Muscle layer of duodenum (tissue), 2 donors: Measurements from ENCODE around the gene GPSM3.

Source experiments
- H3K27ac ChIP-seq: one replicate; pipeline ENCODE4 v1.7.0; 2013; ENCODE audit warnings: mild to moderate bottlenecking, low read length
- H3K27me3 ChIP-seq: one replicate; pipeline ENCODE4 v1.7.0; 2013; ENCODE audit warnings: low read depth, mild to moderate bottlenecking, control low read depth, low read length
- H3K36me3 ChIP-seq, 2 donors: one replicate each; pipeline ENCODE4 v1.7.0; 2013; ENCODE audit warnings: low read length in 2 of 2, control low read depth in 1 of 2, mild to moderate bottlenecking in 1 of 2; ENCODE audit not compliant: insufficient read depth in 2 of 2, control insufficient read depth in 1 of 2
- H3K4me1 ChIP-seq, 2 donors: one replicate each; pipeline ENCODE4 v1.7.0; 2013; ENCODE audit warnings: low read length in 2 of 2, mild to moderate bottlenecking in 2 of 2, control low read depth in 1 of 2, moderate library complexity in 1 of 2; ENCODE audit not compliant: insufficient read depth in 2 of 2, control insufficient read depth in 1 of 2
- H3K4me3 ChIP-seq, 2 donors: one replicate each; pipeline ENCODE4 v1.7.0; 2013; ENCODE audit warnings: low read length in 2 of 2, low read depth in 1 of 2, mild to moderate bottlenecking in 1 of 2
- H3K9me3 ChIP-seq, 2 donors: one replicate each; pipeline ENCODE4 v1.7.0; 2013; ENCODE audit warnings: low read length in 2 of 2, control low read depth in 1 of 2, mild to moderate bottlenecking in 1 of 2; ENCODE audit not compliant: control insufficient read depth in 1 of 2
- donor health status: healthy.

Gene GPSM3

DNA sequence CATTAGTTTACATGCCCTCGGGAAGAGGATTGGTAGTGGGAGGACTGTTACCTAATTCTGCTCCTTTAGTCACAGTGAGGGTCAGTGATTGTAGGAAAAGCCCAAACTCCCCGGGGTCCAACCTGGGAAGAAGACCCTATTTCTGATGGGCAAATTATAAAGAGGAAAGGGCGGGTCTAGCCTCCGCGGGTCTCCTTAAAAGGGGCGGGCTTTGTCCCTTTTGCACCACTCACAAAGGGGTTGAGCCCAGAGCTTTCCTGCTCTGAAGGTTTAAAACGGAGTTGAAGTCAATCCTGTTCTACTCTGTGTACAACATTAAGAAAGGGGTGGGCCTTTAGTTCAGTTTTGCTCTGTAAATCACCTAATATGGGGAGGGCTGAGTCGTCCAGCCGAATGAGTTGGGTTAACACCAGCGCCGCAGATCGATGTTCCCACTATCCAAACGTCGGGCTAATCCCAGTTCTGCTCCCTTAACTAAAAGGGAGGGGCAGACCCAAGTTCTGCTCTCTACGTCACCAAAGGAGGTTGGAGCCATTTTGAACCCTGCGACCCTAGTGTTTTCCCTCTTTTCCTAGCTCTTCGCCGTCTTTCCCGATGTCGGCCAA lies 15.2 kb downstream of the GPSM3 start:
- Histone ChIP-seq H3K4me3 (peak overlapping the region; percentile 80 to 84), H3K9me3 (no peaks in the 10 kb centered on the region), H3K27me3 (no peaks in the 10 kb centered on the region), H3K36me3 (peaks cover 12 to 19% of the 10 kb centered on the region in 2 donors), H3K27ac (peak overlapping the region; percentile 99), H3K4me1 (peaks cover 35 to 51% of the 10 kb centered on the region in 2 donors)

DNA sequence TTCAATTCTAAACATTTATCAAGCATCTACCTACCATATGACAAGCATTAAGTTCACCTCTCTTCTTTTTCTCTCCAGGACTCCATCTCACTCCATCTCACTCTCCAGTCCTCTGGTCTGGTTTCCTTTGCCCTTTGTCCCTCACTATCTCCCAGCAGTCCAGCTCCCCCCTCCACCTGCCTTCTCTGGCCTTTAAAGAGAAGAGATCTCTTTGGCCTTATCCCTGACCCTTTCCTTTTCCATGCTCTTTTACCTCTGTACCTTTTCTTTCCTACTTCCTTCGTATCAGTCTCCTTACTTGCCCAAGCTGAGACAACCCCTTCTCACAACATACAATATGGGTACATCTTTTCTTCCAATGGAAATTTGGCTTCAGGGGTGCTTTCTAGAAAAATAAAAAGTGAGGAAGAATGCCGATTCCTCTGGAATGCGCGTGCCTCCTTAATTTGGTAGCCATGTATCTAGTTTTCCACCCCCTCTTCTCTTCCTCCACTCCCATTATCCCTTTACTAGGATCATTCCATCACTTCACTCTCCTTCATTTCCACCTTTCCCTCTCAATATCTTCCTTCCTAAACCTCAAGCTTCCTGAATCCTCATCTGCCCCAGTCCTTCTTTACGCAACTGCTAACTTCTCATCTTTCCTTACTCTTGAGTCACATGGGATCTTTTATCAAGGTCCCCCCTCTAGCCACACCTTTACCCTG lies 15.8 kb downstream of the GPSM3 start:
- Histone ChIP-seq H3K4me3 (peak overlapping the region; percentile 80 to 84), H3K27ac (peak overlapping the region; percentile 99), H3K36me3 (peaks cover 10 to 17% of the 10 kb centered on the region in 2 donors), H3K27me3 (no peaks in the 10 kb centered on the region), H3K9me3 (no peaks in the 10 kb centered on the region), H3K4me1 (peaks cover 35 to 48% of the 10 kb centered on the region in 2 donors)

DNA sequence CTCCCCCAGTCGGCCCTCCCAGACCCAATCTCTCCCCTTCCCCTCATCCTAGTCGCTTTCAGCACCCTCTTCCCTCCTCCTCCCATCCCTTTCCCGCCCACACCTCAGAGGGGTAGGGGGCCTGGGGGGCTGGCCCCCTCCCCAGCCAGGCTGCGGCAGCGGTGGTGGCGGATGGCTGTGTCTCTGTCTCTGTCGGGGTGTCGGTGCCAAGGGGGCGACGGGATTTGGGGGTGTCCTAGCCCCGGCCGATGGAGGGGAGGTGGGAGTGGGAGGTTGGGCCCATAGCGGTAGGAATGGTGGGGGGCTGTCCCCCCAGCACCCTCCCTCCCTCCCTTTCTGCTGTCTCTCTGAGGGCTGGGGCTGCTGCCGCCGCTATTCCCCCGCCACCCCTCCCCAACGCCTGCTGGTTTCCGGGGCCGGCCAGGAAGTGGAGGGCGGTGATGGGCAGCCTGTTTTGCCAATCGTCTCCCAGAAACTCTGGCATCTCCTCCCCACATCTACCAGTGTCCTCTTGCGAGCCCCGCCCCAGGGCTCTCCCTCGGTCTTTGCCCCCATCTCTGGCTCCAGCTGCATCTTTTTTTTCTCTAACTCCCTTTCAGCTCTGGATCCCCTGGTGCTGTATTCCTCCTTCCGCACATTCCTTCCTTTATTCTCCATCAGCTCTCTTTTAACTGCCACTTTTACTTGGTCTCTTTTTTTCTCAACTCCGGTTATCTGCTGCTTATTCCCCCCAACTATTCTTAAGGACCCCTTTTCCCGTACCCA lies 16.6 kb downstream of the GPSM3 start, which contains the start of gene AGPAT1:
Gene AGPAT1, minus strand, starts transcription at position 374 of the 765 bp plus-strand sequence. CDS start 4,588 bp downstream, outside the sequence.
- peak within 1 kb of the TSS; percentile 99 for H3K27ac ChIP-seq
- peak within 1 kb of the TSS; percentile 80 to 84 for H3K4me3 ChIP-seq
- H3K36me3 ChIP-seq = peaks cover 7 to 14% of the 10 kb centered on the region in 2 donors
- H3K4me1 ChIP-seq = peaks cover 35 to 48% of the 10 kb centered on the region in 2 donors
- no peaks in the 10 kb centered on the region for H3K27me3 ChIP-seq
- H3K9me3 ChIP-seq = no peaks in the 10 kb centered on the region

GRCh38 chr6:32175322-32175710 lies 17.1 kb downstream of the GPSM3 start:
- Histone ChIP-seq H3K9me3 (no peaks in the 10 kb centered on the region), H3K27me3 (no peaks in the 10 kb centered on the region), H3K4me1 (peaks cover 35 to 48% of the 10 kb centered on the region in 2 donors), H3K27ac (peak overlapping the region; percentile 82), H3K36me3 (peaks cover 6 to 16% of the 10 kb centered on the region in 2 donors), H3K4me3 (peak overlapping the region; percentile 80 to 84)

GRCh38 chr6:32174416-32174815 lies 18.0 kb downstream of the GPSM3 start:
- no peaks in the 10 kb centered on the region for H3K27me3 ChIP-seq
- H3K27ac ChIP-seq = no peak overlapping the region
- H3K4me1 ChIP-seq = peaks cover 28 to 40% of the 10 kb centered on the region in 2 donors
- no peaks in the 10 kb centered on the region for H3K9me3 ChIP-seq
- H3K4me3 ChIP-seq = no peak overlapping the region
- H3K36me3 ChIP-seq = peaks cover 15 to 22% of the 10 kb centered on the region in 2 donors

- no peak overlapping the region for H3K4me3 ChIP-seq
- peaks cover 25 to 34% of the 10 kb centered on the region in 2 donors for H3K36me3 ChIP-seq
- no peaks in the 10 kb centered on the region for H3K27me3 ChIP-seq
- no peaks in the 10 kb centered on the region for H3K9me3 ChIP-seq
- H3K4me1 ChIP-seq = peaks cover 21 to 34% of the 10 kb centered on the region in 2 donors
- no peak overlapping the region for H3K27ac ChIP-seq
Measured at GRCh38 chr6:32173051-32173727, 19.3 kb downstream of the GPSM3 start.

DNA sequence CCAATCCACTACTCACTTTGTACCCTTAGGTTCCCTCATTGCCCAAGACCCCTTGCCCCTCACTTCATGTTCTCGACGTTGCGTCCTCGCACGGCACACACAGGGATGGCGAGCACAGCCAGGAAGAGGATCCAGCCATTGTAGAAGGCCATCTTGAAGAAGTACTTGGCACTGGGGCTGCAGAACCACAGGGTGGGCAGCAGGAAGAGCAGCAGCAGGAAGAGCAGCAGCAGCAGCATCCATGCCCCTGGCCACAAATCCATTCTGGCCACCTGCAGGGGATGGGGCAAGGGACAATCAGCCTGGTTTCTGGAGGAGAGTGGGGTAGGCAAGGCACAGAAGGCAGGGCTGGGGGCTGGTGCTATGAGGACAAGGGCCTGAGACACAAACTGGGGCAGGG lies 21.2 kb downstream of the GPSM3 start:
- no peaks in the 10 kb centered on the region for H3K9me3 ChIP-seq
- no peak overlapping the region for H3K27ac ChIP-seq
- H3K27me3 ChIP-seq = no peaks in the 10 kb centered on the region
- peaks cover 33 to 49% of the 10 kb centered on the region in 2 donors for H3K36me3 ChIP-seq
- no peak overlapping the region for H3K4me3 ChIP-seq
- peaks cover 10 to 32% of the 10 kb centered on the region in 2 donors for H3K4me1 ChIP-seq

- Histone ChIP-seq H3K4me1 (peaks cover 6 to 28% of the 10 kb centered on the region in 2 donors), H3K4me3 (no peak overlapping the region), H3K36me3 (peaks cover 38 to 57% of the 10 kb centered on the region in 2 donors), H3K27me3 (no peaks in the 10 kb centered on the region), H3K9me3 (no peaks in the 10 kb centered on the region), H3K27ac (no peak overlapping the region)
Measured at GRCh38 chr6:32170294-32170693, 22.1 kb downstream of the GPSM3 start.

GRCh38 chr6:32168807-32169591 lies 23.4 kb downstream of the GPSM3 start:
- no peak overlapping the region for H3K4me3 ChIP-seq
- H3K27ac ChIP-seq = peak overlapping the region; percentile 14
- no peaks in the 10 kb centered on the region for H3K27me3 ChIP-seq
- no peaks in the 10 kb centered on the region for H3K9me3 ChIP-seq
- H3K36me3 ChIP-seq = peaks cover 38 to 57% of the 10 kb centered on the region in 2 donors
- peaks cover 0 to 15% of the 10 kb centered on the region in 2 donors for H3K4me1 ChIP-seq

- Histone ChIP-seq H3K4me1 (peaks cover 0 to 13% of the 10 kb centered on the region in 2 donors), H3K27me3 (no peaks in the 10 kb centered on the region), H3K4me3 (no peak overlapping the region), H3K27ac (peak overlapping the region; percentile 14), H3K9me3 (no peaks in the 10 kb centered on the region), H3K36me3 (peaks cover 38 to 57% of the 10 kb centered on the region in 2 donors)
Measured at GRCh38 chr6:32168350-32168749, 24.1 kb downstream of the GPSM3 start.
